HepG2 (cell line): ENCODE results near the gene MAP3K1. TPM values are rescaled to one million over a fixed set of nuclear protein-coding genes. Genes with fewer than 3 reads are reported as not detected.

Source experiments
- CHD4 ChIP-seq: fragments of 200-600 bp; sonication (generic); IDR thresholded peaks from 2 replicates; pipeline ENCODE4 v1.7.0; 2017; ENCODE audit warnings: mild to moderate bottlenecking, low read length, borderline replicate concordance
- FOSL2 ChIP-seq: sonication (generic); formaldehyde crosslinking; IDR thresholded peaks from 2 replicates; pipeline ENCODE4 v1.4.0; 2020; ENCODE audit warnings: missing genetic modification reagents
- HOXA3 ChIP-seq: sonication (generic); formaldehyde crosslinking; IDR thresholded peaks from 2 replicates; pipeline ENCODE4 v1.5.0; 2020; ENCODE audit warnings: missing genetic modification reagents
- ISL2 ChIP-seq: sonication (generic); formaldehyde crosslinking; IDR thresholded peaks from 2 replicates; pipeline ENCODE4 v1.5.0; 2020; ENCODE audit warnings: missing genetic modification reagents
- KAT8 ChIP-seq: IDR thresholded peaks from 2 replicates; pipeline ENCODE4 v1.6.1; 2016; ENCODE audit warnings: missing genetic modification reagents, missing compliant biosample characterization
- NFE2 ChIP-seq: sonication (generic); formaldehyde crosslinking; IDR thresholded peaks from 2 replicates; pipeline ENCODE4 v1.4.0; 2020; ENCODE audit warnings: missing genetic modification reagents
- PCBP1 ChIP-seq: fragments of 200-400 bp; formaldehyde crosslinking; IDR thresholded peaks from 2 replicates; pipeline ENCODE4 v1.6.1; 2017; ENCODE audit warnings: mild to moderate bottlenecking, low read depth, low read length, borderline replicate concordance
- POLR2A ChIP-seq, 2 experiments: IDR thresholded peaks; 2 replicates each; pipeline ENCODE4 v1.6.1; 2011; ENCODE audit warnings: low read depth in 2 of 2, low read length in 2 of 2, mild to moderate bottlenecking in 1 of 2, moderate library complexity in 1 of 2; ENCODE audit not compliant: insufficient read depth in 1 of 2
- STAT5B ChIP-seq: sonication (generic); formaldehyde crosslinking; IDR thresholded peaks from 2 replicates; pipeline ENCODE4 v1.4.0; 2020; ENCODE audit warnings: missing genetic modification reagents
- SYNCRIP ChIP-seq: fragments of 200-400 bp; formaldehyde crosslinking; IDR thresholded peaks from 2 replicates; pipeline ENCODE4 v1.6.1; 2018; ENCODE audit warnings: mild to moderate bottlenecking, low read depth, low read length; ENCODE audit not compliant: insufficient read depth
- TCF7 ChIP-seq: sonication (generic); IDR thresholded peaks from 2 replicates; pipeline ENCODE4 v1.6.1; 2016; ENCODE audit warnings: antibody characterized with exemption, low read depth
- ZFX ChIP-seq: sonication (generic); formaldehyde crosslinking; IDR thresholded peaks from 2 replicates; pipeline ENCODE4 v1.4.0; 2020; ENCODE audit warnings: mild to moderate bottlenecking, low read depth, missing genetic modification reagents, moderate library complexity
- ZKSCAN1 ChIP-seq: fragments of 150-350 bp; IDR thresholded peaks from 2 replicates; pipeline ENCODE4 v1.6.1; 2014; ENCODE audit warnings: low read length
- ZNF124 ChIP-seq: sonication (generic); formaldehyde crosslinking; IDR thresholded peaks from 2 replicates; pipeline ENCODE4 v1.4.0; 2020; ENCODE audit warnings: missing genetic modification reagents
- ZNF24 ChIP-seq: fragments of 450-650 bp; IDR thresholded peaks from 2 replicates; pipeline ENCODE4 v1.6.1; 2017; ENCODE audit warnings: antibody characterized with exemption, mild to moderate bottlenecking
- ZNF431 ChIP-seq: sonication (generic); formaldehyde crosslinking; IDR thresholded peaks from 2 replicates; pipeline ENCODE4 v1.9.0; 2022; ENCODE audit warnings: missing genetic modification reagents, low read depth, mild to moderate bottlenecking, borderline replicate concordance
- ZNF564 ChIP-seq: sonication (generic); formaldehyde crosslinking; IDR thresholded peaks from 2 replicates; pipeline ENCODE4 v1.8.1; 2023; ENCODE audit warnings: mild to moderate bottlenecking, missing genetic modification reagents
- ZNF674 ChIP-seq: sonication (generic); formaldehyde crosslinking; IDR thresholded peaks from 2 replicates; pipeline ENCODE4 v1.5.0; 2020; ENCODE audit warnings: low read depth, mild to moderate bottlenecking, missing genetic modification reagents
- ZNF710 ChIP-seq: sonication (generic); formaldehyde crosslinking; IDR thresholded peaks from 2 replicates; pipeline ENCODE4 v1.5.0; 2020; ENCODE audit warnings: mild to moderate bottlenecking, missing genetic modification reagents, borderline replicate concordance
- ZNF746 ChIP-seq: sonication (generic); formaldehyde crosslinking; IDR thresholded peaks from 2 replicates; pipeline ENCODE4 v1.8.0; 2022; ENCODE audit warnings: mild to moderate bottlenecking, missing genetic modification reagents
- ZNF749 ChIP-seq: sonication (generic); formaldehyde crosslinking; IDR thresholded peaks from 2 replicates; pipeline ENCODE4 v1.8.0; 2022; ENCODE audit warnings: mild to moderate bottlenecking, missing genetic modification reagents, moderate library complexity, borderline replicate concordance
- ZNF816 ChIP-seq: sonication (generic); formaldehyde crosslinking; IDR thresholded peaks from 2 replicates; pipeline ENCODE4 v1.8.0; 2022; ENCODE audit warnings: missing genetic modification reagents, mild to moderate bottlenecking, borderline replicate concordance
- polyA plus RNA-seq, 8 experiments: library from polyadenylated mRNA; depleted of rRNA in 3 of 8; stranded (reverse) in 7 of 8; unstranded in 1 of 8; fragments of >200 nt; fragmentation: Illumina TruSeq in 4 of 8; extraction: Trizol in 4 of 8; gene quantifications; 2 replicates each; pipeline versions ENCODE4 v1.2.1 to v1.2.3, GENCODE V29; 2011 to 2016; ENCODE audit warnings: low read depth in 4 of 8, missing spikeins in 1 of 8, mixed read lengths in 1 of 8; ENCODE audit not compliant: insufficient read depth in 1 of 8
- total RNA-seq, 5 experiments: library from RNA; depleted of rRNA; stranded (reverse); fragments of >200 nt; fragmentation: Illumina TruSeq; extraction: Trizol; gene quantifications; 2 replicates each; pipeline ENCODE4 v1.2.3, GENCODE V29; 2016; ENCODE audit warnings: low read depth in 1 of 5
- TF ChIP-seq, protein P1 (sequence below): sonication (generic); formaldehyde crosslinking; IDR thresholded peaks from 2 replicates; pipeline ENCODE4 v1.4.0; 2020; ENCODE audit warnings: low read depth, mild to moderate bottlenecking, missing genetic modification reagents
- TF ChIP-seq, protein P2 (sequence below): sonication (generic); formaldehyde crosslinking; IDR thresholded peaks from 2 replicates; pipeline ENCODE4 v1.4.0; 2020; ENCODE audit warnings: missing genetic modification reagents, borderline replicate concordance
- TF ChIP-seq, protein P3 (sequence below): sonication (generic); formaldehyde crosslinking; IDR thresholded peaks from 2 replicates; pipeline ENCODE4 v1.8.1; 2023; ENCODE audit warnings: missing genetic modification reagents, mild to moderate bottlenecking, borderline replicate concordance

MAP3K1 gene
- total and polyA plus RNA-seq, 2 of the 13 experiments (the other 11 are each of a cell fraction or from before 2014, with no cell fraction given), result 16.4 to 30.3 TPM

DNA sequence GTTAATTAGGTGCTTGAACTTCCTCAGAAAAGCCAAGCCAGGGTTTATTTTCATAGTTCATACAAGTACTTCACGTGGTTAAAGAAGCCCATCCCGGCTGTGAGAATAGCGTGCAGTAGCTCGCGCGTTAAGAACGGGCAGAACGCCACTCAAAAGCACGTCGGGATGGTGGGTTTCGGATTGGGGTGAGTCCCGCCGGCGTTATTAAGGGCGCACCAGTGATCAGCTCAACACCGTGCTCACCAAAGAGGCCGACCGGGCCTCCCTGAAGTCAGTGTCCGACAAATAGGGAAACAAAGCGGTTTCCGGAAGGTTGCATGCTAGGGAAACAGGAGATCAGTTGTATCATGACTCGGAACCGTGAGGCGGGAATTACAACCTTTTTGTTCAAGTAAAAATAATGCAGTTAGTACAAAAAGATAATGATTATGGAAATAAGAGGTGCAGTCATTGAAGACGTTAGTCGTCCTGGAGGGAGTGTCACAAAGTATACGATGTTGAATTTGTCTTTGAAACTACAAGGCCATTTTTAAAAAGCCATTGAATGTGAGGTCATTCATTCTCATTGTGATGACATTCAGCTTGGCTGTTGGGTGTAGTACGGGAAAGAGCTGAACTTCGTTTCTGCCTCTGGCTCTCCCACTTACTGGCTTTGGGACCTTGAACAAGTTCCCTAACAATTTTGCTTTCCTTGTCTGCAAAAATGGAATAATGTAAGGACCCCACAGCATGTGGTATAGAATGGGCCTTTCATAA lies 95.0 kb downstream of the MAP3K1 start (continued):
- no peak for TF ChIP-seq PCBP1
- TF ChIP-seq, protein P1, sequence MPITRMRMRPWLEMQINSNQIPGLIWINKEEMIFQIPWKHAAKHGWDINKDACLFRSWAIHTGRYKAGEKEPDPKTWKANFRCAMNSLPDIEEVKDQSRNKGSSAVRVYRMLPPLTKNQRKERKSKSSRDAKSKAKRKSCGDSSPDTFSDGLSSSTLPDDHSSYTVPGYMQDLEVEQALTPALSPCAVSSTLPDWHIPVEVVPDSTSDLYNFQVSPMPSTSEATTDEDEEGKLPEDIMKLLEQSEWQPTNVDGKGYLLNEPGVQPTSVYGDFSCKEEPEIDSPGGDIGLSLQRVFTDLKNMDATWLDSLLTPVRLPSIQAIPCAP (CRISPR knock-in tag), result no peak
- TF ChIP-seq ISL2 (CRISPR knock-in tag), result no peak
- no peak for TF ChIP-seq ZFX (CRISPR knock-in tag)
- TF ChIP-seq SYNCRIP, result no peak
- no peak for TF ChIP-seq TCF7
- TF ChIP-seq HOXA3 (CRISPR knock-in tag), result no peak
- TF ChIP-seq ZNF749 (CRISPR knock-in tag), result no peak
- TF ChIP-seq NFE2, result no peak
- no peak for TF ChIP-seq ZNF564 (CRISPR knock-in tag)
- TF ChIP-seq KAT8 (CRISPR knock-in tag), result no peak; the same call in 1 of the 2 replicates
- no peak; a peak in 1 of 4 replicates for TF ChIP-seq POLR2A (IDR thresholded peaks at IDR 0.05; ENCODE audit: insufficient read depth in 1 of 2, low read depth in 2 of 2, low read length in 2 of 2)
- TF ChIP-seq ZNF674 (CRISPR knock-in tag), result no peak
- no peak for TF ChIP-seq ZKSCAN1
- 0 out of 2 replicates have a peak, but pooled peaks have one; percentile 12 for TF ChIP-seq ZNF746
- TF ChIP-seq, protein P2, sequence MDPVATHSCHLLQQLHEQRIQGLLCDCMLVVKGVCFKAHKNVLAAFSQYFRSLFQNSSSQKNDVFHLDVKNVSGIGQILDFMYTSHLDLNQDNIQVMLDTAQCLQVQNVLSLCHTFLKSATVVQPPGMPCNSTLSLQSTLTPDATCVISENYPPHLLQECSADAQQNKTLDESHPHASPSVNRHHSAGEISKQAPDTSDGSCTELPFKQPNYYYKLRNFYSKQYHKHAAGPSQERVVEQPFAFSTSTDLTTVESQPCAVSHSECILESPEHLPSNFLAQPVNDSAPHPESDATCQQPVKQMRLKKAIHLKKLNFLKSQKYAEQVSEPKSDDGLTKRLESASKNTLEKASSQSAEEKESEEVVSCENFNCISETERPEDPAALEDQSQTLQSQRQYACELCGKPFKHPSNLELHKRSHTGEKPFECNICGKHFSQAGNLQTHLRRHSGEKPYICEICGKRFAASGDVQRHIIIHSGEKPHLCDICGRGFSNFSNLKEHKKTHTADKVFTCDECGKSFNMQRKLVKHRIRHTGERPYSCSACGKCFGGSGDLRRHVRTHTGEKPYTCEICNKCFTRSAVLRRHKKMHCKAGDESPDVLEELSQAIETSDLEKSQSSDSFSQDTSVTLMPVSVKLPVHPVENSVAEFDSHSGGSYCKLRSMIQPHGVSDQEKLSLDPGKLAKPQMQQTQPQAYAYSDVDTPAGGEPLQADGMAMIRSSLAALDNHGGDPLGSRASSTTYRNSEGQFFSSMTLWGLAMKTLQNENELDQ, result no peak
- TF ChIP-seq ZNF431, result no peak
- no peak for TF ChIP-seq STAT5B (CRISPR knock-in tag)
- 0 out of 2 replicates have a peak, but pooled peaks have one; percentile 22 for TF ChIP-seq ZNF124
- TF ChIP-seq, protein P3, sequence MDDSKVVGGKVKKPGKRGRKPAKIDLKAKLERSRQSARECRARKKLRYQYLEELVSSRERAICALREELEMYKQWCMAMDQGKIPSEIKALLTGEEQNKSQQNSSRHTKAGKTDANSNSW (CRISPR knock-in tag), result no peak
- TF ChIP-seq ZNF24, result no peak
- TF ChIP-seq ZNF816 (CRISPR knock-in tag), result no peak
- TF ChIP-seq ZNF710 (CRISPR knock-in tag), result no peak
- peak; percentile 2; the same call in 1 of the 2 replicates for TF ChIP-seq FOSL2 (CRISPR knock-in tag)
- TF ChIP-seq CHD4, result no peak
